Nucleus accumbens (tissue), 56 donors: ENCODE results near the gene GCK.
"Not testable (repeated sequence)": the region's sequence is repeated elsewhere in the genome, so short reads cannot be mapped to it uniquely, and the experiment has no call there.

Source experiments
- DNase-seq, 56 donors: peaks; one replicate each; lab custom pipeline; 2025; lab: John Stamatoyannopoulos, UW

The GCK gene

DNA sequence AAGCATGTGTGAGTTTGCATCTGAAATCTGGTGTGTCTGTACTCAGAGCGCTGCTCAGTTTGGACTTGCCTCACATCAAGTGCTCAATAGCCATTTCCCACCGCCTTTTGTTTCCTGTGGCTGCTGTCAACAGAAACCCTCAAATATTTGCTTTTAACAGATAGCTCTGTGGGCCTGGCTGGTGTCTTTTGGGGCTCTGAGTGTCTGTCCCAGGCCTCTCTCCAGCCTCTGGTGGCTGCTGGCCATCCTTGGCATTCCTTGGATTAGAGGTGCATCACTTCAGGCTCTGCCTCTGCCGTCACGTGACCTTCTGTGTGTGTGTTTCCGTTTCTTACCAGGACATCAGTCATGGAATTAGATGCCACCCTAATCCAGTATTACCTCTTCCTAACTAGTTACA, 20.9 kb upstream of the GCK start:
- peak in 2 of 56 donors; percentile 23 to 34 for DNase-seq

DNA sequence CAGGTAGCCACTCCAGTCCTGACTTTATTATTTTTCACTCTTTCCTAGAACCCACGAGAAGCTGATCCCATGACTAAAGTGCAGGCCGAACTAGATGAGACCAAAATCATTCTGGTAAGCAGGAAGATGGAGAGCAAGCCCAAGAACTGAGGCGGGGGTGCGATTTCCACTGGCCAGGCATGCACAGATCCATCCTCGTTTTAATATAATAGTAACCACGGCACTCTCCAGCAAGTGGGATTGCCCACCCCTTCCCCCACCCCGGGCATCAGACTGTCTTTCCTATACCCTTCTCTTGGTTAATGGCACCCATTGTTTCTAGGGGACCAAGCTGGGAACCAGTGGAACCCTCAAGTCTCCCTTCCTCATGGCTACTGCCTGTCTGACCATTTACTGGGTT, 18.8 kb upstream of the GCK start:
- no peak for DNase-seq

DNA sequence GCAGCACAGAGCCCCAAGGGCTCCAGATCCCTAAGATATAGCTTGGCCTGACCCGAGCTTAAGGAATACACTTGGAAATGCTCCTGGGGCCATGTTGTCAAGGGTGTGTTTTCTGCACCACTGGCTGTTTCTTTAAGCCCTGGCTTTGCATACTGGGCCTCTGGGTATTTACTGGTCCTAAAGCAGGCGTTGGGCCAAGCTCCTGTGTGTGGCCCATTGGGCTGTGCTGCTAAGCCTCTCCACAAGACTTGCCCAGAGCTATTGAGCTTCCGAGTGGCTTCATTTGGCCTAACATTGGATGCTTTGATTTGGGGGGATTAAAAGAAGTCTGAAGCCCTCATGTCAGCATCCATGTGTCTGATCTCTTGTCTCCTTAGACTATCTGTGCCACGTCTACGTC, 16.8 kb upstream of the GCK start:
- DNase-seq = no peak

DNA sequence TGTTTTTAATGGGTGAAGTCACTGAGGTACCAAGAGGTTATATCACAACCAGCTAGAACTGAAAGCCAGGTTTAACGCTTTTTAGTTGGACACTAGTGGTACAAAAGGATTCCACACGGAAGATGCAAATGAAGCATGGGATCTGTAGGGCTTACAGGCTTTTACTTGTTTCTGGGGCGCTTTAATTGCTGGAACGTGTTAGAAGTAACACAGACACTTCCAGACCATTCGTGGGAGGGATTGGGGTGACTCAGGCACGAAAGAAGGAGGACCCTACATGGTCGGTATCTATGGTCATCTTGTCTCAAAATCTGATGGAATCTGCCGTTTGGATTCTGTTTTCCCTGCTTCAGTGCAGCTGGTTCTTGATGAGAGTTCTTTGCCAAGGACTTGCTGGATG, 12.6 kb upstream of the GCK start:
- no peak for DNase-seq

DNA sequence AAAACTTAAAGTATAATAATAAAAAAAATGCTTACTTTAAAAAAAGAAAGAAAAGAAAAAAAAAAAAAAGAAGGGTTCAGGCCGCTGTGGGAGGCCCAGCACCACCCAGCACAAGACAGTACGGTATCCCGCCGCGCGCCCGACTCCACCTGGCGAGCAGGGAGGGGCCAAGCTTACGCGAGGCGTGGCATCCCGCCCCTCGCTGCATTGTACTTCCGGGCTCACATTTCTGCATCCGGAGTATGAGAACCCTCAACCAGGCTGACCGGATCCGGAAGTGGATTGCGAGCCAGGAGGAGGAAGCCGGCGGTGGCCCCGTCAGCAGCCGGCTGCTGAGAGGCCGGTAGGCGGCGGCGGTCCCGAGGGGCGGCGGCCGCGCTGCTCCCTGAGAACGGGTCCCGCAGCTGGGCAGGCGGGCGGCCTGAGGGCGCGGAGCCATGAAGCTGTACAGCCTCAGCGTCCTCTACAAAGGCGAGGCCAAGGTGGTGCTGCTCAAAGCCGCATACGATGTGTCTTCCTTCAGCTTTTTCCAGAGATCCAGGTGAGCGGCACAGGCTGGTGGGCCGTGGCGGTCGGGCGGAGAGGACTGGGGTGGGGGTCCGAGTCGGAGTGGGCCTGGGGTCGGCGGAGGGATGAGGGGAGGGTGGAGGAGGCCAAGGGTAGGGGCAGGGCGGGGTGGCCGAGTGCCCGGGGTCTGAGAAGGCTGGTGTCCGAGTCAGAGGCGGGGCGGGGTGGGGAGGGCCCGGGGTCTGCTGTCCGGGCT, 11.6 kb upstream of the GCK start, which contains the start of gene YKT6:
YKT6 (plus strand) TSS at position 280 of the 763 bp plus-strand sequence; CDS start at position 438, 158 bp downstream.
- DNase-seq = peak in 55 of 56 donors; percentile 27 to 97 (median 87)

DNA sequence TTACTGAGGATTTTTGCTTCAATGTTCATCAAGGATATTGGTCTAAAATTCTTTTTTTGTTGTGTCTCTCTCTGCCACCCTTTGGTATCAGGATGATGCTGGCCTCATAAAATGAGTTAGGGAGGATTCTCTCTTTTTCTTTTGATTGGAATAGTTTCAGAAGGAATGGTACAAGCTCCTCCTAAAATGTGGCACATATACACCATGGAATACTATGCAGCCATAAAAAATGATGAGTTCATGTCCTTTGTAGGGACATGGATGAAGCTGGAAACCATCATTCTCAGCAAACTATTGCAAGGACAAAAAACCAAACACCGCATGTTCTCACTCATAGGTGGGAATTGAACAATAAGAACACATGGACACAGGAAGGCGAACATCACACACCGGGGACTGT, 10.9 kb upstream of the GCK start:
- not testable (repeated sequence) for DNase-seq

DNA sequence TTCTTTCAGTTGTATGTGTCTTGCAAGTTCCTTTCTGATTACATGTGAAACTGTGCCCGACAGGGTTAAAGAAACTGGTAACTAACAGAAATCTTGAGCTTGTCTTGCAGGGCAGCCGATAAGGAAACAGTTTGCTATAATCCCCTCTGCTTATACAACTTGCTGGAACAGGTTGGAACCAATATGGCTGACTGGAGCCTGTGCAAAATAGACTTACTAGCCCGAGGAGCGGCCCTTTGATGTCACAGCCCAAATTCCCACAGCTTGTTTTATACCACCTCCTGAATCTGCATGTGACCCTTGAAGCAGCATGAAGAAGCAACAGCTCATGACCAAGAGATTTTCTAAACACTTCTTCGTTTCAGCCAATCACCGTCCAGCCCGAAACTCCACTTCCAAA, 8.2 kb upstream of the GCK start:
- DNase-seq = no peak

DNA sequence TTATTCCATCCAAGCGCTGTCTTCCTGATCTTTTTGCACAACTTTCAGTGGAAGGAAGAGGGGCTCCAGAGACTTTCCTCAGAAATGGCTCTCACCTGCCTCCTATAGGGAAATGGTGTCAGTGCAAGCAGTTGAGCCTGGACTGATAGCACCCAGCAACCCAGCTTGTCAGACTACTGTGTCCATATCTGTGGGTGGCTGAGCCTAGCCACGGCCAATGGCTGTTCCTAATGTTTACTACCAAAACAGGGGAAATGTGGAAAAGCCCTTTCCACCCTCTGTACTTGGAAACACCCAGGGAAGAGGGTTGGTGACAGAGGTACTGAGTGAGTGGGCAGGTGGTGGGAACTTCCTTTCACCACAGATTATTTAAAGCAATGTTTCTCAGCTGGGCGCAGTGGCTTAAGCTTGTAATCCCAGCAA, 7.2 kb upstream of the GCK start:
- DNase-seq = peak in 12 of 56 donors; percentile 12 to 52 (median 28)

DNA sequence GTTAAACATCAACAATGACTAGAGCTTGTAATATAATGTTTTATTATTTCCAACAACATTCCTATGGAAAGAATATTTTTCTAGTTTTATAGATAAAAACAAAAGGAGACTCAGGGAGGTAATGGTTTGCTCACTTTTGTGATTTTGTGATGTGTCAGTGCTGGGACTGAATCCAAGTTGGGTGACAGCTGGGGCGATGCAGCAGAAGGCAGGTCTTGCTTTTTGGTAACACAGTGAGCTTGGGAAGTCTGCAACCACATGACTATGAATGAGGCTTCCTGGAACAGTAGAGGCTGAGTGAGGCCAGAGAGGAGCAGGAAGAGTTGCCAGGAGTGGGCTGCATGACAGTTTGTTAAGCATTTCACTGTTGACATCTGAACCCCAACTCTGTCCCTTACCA, 6.7 kb upstream of the GCK start:
- DNase-seq = no peak

DNA sequence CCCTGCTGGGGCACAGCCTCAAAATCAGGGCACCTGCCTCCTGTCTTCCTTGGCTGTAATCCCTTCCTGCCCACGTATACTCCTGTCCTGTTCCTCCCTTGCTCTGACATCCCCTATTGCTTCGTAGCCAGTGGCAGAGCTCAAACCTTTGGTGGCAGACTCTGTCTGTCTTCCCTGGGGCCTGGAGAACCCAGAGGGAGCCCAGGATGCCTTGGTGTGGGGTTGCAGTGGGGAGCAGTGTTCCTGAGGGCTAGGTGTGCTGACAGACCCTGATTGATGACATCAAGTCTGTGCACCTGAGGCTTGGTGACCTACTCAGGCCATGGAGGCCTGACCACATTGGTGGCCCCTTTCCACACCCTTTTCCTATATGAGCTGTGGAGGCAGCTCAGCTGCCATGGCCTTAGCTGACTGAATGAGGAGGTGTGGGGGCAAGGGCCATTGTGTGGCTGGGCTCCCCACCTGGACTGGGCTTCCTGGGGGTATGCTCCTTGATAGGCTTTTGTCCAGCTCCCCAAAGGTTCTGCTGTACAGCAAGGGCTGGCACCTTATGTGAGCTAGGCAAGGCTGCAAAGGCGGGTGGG, 5.4 kb upstream of the GCK start:
- no peak for DNase-seq

DNA sequence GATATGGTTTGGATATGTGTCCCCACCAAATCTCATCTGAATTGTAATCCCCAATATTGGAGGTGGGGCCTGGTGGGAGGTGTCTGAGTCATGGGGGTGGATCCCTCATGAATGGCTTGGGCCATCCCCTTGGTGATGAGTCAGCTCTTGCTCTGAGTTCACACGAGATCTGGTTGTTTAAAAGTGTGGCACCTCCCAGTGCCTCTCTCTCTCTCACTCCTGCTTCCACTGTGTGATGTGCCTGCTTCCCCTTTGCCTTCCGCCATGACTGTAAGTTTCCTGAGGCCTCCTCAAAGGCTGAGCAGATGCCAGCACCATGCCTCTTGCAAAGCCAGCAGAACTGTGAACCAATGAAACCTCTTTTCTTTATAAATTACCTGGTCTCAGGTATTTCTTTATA, 4.8 kb upstream of the GCK start:
- DNase-seq = no peak

DNA sequence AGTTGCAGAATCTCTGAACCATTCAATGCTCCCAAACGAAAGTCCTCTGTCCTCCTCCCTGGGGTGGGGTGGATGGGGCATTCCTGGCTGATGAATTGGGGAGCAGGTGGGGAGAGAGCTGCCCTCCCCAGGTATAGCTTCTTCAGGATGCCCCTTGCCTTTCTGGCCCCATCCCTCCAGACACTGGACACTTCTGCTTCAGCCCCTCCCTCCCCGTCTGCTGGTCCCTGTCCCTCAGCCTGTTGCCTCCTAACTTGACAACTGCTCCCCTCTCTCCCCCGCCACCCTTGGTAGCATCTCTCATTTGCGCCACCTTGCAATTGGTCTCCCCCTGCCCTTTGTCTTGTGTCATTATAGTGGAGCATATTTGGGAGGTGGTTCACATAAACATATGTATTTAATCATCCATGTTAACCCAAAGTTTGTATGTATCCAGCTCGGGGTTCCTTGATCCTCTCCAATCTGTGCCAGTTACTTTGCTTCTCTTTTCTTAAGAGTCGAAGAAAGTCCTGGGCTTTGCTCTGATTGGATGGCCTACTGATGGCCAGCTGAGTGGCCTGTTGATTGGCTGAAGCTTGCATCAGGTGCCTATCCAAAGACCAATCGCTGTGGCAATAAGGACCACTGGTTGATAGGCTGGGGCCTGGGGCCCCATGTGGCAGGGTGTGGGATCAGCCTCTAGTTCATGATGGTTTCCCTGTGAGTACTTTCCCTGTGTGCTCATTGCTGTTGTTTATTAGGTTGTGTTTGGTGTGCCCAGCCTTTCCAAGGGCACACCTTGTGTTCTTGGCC, 4.0 kb upstream of the GCK start:
- no peak for DNase-seq

DNA sequence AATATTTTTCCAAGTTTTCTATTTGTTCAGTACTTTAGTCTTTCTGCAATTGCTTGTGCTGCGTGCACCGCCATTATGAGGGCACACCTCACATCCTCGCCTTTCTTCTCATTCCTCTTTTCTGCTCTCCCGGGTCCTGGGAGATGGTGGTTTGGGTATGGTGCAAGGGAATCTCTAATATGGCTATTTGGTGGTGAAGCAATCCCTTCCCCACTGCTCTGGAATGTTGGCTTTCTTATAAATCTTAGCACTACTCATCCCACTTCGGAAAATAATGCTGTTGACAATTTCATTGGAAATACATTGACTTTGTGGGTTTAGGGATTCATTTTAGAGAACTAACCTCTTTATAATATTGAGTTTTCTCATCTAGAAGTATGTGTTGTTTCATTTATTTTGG, 1.9 kb upstream of the GCK start:
- no peak for DNase-seq

DNA sequence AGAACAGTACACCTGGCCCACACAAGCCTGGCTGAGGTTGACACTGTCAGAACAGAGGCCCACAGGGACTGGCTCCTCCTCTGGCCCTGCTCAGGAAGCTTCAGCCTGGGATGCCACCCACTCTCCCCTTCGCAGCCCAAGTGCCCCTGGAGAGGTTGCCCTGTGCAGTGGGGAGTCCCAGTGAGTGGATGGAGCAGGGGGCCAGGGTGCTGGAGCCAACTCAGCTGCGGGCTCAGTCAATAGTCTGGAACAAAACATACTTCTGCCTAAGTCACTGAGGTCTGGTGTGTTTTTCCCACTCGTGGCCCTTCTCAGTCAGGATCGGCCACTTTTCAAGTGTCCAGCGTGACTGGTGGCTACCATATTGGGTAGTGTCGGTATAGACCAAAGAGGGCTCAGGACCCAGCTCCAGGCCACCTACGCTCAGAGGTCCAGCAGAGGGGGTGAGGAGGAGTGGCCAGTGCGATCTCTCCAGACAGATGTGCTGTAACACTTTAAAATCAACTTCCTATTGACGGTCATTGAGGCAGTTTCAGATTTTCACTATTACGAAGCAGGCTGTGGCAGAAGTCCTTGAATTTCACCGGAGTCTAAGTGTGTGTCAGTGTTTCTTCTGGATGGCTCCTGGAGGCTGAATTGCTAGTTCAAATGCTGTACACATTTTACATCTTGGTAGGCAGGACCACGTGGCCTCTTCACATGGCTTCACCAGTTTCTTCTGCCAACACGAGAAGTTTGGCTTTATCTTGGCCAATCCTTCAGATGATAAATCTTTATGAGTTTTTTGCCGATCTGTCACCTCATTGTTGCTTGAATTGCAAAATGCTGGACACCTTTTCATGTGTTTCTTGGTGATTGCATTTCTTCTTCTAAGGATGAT, 994 bp upstream of the GCK start:
- DNase-seq = no peak

DNA sequence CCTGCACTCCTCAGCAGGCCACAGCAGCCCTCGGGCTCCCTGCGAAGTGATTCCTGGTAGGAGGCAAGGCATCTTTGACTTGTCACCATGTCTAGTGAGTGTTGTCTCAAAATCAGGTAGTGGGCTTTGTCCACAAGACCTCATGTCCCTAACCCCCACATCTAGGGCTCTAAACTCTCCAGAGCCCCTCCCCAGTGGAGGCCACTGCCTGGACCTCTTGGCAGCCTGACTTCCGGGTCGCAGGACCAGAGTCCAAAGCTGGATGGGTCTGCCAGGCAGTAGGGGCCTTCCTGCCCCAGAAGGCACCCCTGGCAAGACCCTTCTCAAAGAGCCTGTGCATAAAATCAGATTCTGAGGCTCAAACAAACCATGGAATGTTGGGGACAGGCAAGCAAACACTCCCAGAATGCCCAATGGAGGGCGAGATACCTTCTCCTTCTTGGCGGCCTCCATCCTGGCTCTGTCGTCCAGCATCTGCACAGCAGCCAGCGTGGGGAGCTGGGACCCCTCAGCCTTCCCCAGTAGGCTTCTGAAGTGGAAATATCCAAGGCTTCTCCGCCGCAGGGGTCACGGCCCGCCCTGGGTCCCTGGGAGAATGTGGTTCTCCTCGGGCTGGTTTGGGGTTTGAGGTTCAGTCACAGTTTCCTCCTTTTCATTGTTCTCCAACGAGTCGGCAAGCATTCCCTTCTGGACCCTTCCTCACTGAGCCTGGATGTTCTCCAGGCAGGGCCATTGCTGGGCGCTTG, 586 bp downstream of the GCK start:
- DNase-seq = no peak

DNA sequence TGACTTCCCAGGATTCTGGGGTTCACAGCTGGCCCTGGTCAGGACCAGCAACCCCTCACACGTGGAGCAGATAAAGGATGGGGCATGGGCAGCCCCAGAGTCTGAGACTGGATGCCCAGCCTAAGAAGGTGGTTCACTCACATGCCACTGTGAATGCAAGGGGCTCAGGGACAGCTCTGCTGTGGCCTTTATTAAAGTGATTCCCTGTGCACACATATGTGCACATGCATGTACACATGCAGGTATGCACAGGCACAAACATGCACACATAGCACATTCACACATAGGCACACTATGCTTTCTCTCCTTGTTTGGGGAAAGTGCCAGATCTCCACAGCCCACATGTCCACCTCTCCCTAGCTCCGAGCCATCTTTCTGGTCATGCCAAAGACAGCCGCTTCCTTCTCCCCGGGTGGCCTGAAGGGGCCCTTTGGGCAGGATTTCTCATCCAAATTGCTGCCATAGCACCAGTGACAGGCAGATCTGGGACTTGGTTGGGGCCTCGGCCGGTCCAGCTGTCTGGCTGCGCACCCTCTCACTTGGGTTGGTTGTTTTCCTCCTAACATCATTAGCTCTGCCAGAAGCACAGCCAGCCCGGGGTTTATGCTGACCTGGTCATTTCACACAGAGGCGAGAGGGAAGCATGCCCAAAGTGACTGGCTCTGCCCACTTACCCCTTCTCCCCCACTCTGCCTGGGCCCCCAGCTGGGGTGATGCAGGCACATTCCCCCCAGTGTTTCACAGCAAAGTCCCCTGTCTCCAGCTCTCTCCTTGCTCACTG, 1.4 kb downstream of the GCK start:
- peak in 6 of 56 donors; percentile 8 to 45 (median 31) for DNase-seq

DNA sequence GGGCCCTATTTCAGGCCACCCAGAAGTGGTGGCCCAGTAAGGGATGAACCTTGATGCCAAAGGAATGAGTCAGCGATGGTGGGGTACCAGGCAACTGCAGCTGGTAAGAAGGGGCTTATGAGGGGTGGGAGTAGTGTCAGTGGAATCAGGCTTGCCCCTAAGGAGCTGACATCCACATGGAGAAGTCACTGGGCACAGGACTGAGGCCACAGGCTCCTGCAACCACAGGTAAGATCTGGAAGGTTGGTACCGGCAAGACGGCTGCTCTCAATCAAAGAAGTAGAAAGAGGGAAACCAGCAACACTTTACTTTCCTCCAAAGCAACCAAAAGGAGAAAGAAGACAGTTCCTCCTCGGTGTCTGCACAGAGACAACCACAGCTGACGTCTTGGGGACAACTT, 2.5 kb downstream of the GCK start:
- DNase-seq = no peak

DNA sequence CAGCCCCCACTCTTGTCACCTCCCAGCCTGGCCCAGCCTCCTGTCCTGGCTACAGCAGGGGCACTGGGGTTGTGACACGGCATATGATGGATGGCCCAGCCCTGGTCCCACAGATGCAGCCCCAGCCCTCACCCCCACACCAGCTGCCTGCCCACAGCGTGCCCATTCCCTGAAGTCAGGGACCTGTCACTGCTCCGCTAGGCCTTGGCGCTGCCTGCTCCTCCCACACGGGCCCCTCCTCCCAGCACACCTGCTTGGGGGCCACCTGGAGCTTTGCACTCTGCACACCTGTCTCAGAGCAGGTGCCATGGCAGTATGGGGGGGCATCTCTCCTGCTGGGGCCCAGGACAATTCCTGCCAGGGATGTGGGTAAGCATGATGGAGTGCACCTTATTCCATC, 3.5 kb downstream of the GCK start:
- DNase-seq = no peak

DNA sequence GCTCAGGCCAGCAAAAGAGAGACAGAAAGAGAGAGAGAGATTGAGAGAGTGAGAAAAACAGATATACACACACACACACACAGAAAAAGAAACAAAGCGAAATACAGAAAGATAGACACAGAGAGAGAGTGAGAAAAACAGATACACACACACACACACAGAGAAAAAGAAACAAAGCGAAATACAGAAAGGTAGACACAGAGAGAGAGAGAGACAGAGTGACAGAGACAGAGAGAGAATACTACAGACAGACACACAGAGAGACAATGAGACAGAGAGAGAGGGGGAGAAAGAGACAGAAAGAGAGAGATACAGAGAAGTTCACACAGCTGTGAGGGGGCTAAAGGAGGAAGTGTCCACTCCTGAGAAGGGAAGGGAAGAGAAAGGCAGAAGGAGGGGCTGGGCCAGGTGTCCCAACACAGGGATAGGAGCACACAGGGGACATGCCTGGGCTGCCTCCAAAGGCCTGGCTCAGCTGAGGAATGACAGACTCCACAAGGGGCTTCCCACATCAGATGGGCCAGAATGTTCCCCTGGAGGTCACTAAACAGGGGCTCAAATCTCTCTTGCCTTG, 4.3 kb downstream of the GCK start:
- DNase-seq = no peak
